IPS DF 6.9 (cell line): ENCODE measurements around the gene CCT6A.
A peak's percentile ranks its signal among the peaks of the same experiment; 100 is the strongest.
"Not testable (repeated sequence)": the region's sequence is repeated elsewhere in the genome, so short reads cannot be mapped to it uniquely, and the experiment has no call there.

Experiments used
- DNase-seq: peaks from one replicate; pipeline ENCODE4 v3.0.0-alpha.2; 2013; ENCODE audit warnings: low read depth, low spot score
- H3K27ac ChIP-seq: one replicate; pipeline ENCODE4 v1.5.1; 2013; ENCODE audit warnings: low read length, control low read depth
- H3K27me3 ChIP-seq: 2 replicates; pipeline ENCODE4 v1.6.1; 2013; ENCODE audit warnings: mild to moderate bottlenecking, low read length; ENCODE audit not compliant: control insufficient read depth, insufficient read depth
- H3K36me3 ChIP-seq: 2 replicates; pipeline ENCODE4 v1.6.1; 2013; ENCODE audit warnings: low read length; ENCODE audit not compliant: control insufficient read depth, insufficient read depth
- H3K4me1 ChIP-seq: 2 replicates; pipeline ENCODE4 v1.6.1; 2013; ENCODE audit warnings: low read length; ENCODE audit not compliant: control insufficient read depth, insufficient read depth
- H3K4me3 ChIP-seq: 2 replicates; pipeline ENCODE4 v1.5.1; 2013; ENCODE audit warnings: mild to moderate bottlenecking, low read length
- H3K9me3 ChIP-seq: 2 replicates; pipeline ENCODE4 v1.6.1; 2013; ENCODE audit warnings: low read length, inconsistent platforms; ENCODE audit not compliant: control insufficient read depth, insufficient read depth
- WGBS: extraction: QIAGEN DNeasy Blood & Tissue Kit; methylation state at CpG from one replicate; pipeline ENCODE4 v1.1.7; 2013; ENCODE audit warnings: mixed read lengths, missing lambda C conversion rate; ENCODE audit not compliant: insufficient read length, insufficient coverage; 5-methylcytosine and 5-hydroxymethylcytosine counted together

Gene CCT6A

GRCh38 chr7:56051053-56051338 lies 569 bp upstream of the CCT6A start:
- peak overlapping the region; percentile 100 for H3K4me3 ChIP-seq
- H3K27ac ChIP-seq, result no peak overlapping the region
- no peaks in the 10 kb centered on the region for H3K9me3 ChIP-seq
- H3K4me1 ChIP-seq, result no peaks in the 10 kb centered on the region
- WGBS, result no CpG with 5 or more reads among the region's 9 CpGs
- H3K27me3 ChIP-seq, result no peaks in the 10 kb centered on the region
- DNase-seq, result no peak
- peaks cover 4% of the 10 kb centered on the region; the same call in 1 of the 2 replicates for H3K36me3 ChIP-seq

- H3K27ac ChIP-seq, result no peak overlapping the region
- DNase-seq, result no peak
- H3K4me3 ChIP-seq, result no peak overlapping the region
- no peaks in the 10 kb centered on the region for H3K27me3 ChIP-seq
- no peaks in the 10 kb centered on the region for H3K4me1 ChIP-seq
- peaks cover 12% of the 10 kb centered on the region; the same call in 1 of the 2 replicates for H3K36me3 ChIP-seq
- WGBS, result no CpG with 5 or more reads among the region's 9 CpGs
- no peaks in the 10 kb centered on the region for H3K9me3 ChIP-seq
These were observed 1.8 kb downstream of the CCT6A start for GRCh38 chr7:56053379-56053778.

- Histone ChIP-seq H3K9me3 (no peaks in the 10 kb centered on the region), H3K4me3 (no peak overlapping the region), H3K36me3 (peaks cover 14% of the 10 kb centered on the region), H3K27ac (no peak overlapping the region), H3K27me3 (no peaks in the 10 kb centered on the region), H3K4me1 (no peaks in the 10 kb centered on the region)
- DNase-seq, result no peak
- no CpG with 5 or more reads among the region's 2 CpGs for WGBS
These were observed 2.4 kb downstream of the CCT6A start for GRCh38 chr7:56053993-56054392.

DNA sequence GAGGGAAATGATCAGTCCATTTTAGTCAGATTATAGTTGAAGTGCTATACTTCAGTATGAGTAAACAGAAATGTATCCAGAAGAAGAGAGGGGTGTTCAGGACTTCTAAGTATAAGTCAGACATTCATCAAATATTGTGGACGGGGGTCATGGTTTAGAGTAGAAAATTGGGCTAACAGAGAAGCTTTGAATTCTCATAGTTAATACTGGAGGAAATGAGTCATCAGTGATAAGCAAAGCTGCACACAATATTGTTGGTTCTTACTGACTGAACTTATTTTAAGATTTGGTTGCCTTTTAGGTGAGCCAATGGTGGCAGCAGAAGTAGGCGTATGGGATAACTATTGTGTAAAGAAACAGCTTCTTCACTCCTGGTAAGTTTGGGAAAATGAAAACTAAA lies 10.8 kb downstream of the CCT6A start:
- no CpG with 5 or more reads among the region's 2 CpGs for WGBS

GRCh38 chr7:56063500-56063881 lies 11.9 kb downstream of the CCT6A start:
- WGBS, result no CpG with 5 or more reads among the region's 7 CpGs
- Histone ChIP-seq H3K27me3 (no peaks in the 10 kb centered on the region), H3K9me3 (no peaks in the 10 kb centered on the region), H3K36me3 (peaks cover 3% of the 10 kb centered on the region), H3K27ac (no peak overlapping the region), H3K4me3 (no peak overlapping the region), H3K4me1 (no peaks in the 10 kb centered on the region)
- DNase-seq, result no peak

More for the DNA sequence above, 10.8 kb downstream of the CCT6A start:
- Histone ChIP-seq H3K4me3 (no peak overlapping the region), H3K4me1 (no peaks in the 10 kb centered on the region), H3K36me3 (peaks cover 9% of the 10 kb centered on the region), H3K27me3 (no peaks in the 10 kb centered on the region), H3K27ac (no peak overlapping the region), H3K9me3 (no peaks in the 10 kb centered on the region)
- DNase-seq, result no peak

- no peaks in the 10 kb centered on the region for H3K9me3 ChIP-seq
- H3K4me1 ChIP-seq, result no peaks in the 10 kb centered on the region
- no peak within 1 kb of the TSS for H3K27ac ChIP-seq
- H3K36me3 ChIP-seq, result peaks cover 5% of the 10 kb centered on the region
- no CpG with 5 or more reads among the region's 49 CpGs for WGBS
- no peaks in the 10 kb centered on the region for H3K27me3 ChIP-seq
- peak within 1 kb of the TSS; percentile 84 for H3K4me3 ChIP-seq
- peak; percentile 76 for DNase-seq
These were observed 12.5 kb downstream of the CCT6A start, which contains the start of gene SUMF2 for GRCh38 chr7:56063882-56064625. SUMF2 (plus strand) TSS chr7:56064286; CDS start chr7:56064312, 26 bp downstream.

GRCh38 chr7:56066376-56066775 lies 14.8 kb downstream of the CCT6A start:
- DNase-seq, H3K27me3 ChIP-seq, H3K9me3 ChIP-seq, H3K27ac ChIP-seq, H3K4me3 ChIP-seq, H3K36me3 ChIP-seq, H3K4me1 ChIP-seq: not testable (repeated sequence)
- no CpG with 5 or more reads among the region's 13 CpGs for WGBS

- H3K36me3 ChIP-seq, result peaks cover 12% of the 10 kb centered on the region
- WGBS, result no CpG with 5 or more reads among the region's 19 CpGs
- no peaks in the 10 kb centered on the region for H3K27me3 ChIP-seq
- peak; percentile 68 for DNase-seq
- H3K9me3 ChIP-seq, result no peaks in the 10 kb centered on the region
- no peak overlapping the region for H3K4me3 ChIP-seq
- no peaks in the 10 kb centered on the region for H3K4me1 ChIP-seq
- H3K27ac ChIP-seq, result no peak overlapping the region
These were observed 22.8 kb downstream of the CCT6A start for GRCh38 chr7:56074371-56074791.

DNA sequence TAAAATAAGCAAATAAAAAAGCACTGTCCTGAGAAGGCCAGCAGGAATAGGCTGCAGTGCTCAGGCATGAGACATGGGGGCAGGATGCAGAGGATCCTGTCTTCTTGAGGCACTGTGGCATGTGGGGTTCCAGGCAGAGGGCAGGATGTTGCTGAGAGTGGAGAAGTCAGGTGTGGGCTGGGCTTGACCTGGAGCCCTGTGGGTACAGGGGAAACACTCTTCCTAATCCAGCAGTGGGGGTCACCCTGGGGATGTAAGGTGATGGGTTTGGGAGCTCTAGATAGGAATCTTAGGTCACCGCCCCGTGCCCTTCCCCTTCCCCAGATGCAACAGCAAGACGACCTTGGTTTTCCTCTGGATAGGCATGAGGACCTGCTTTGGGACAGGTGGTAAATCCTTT lies 26.1 kb downstream of the CCT6A start:
- Histone ChIP-seq H3K27ac (no peak overlapping the region), H3K27me3 (no peaks in the 10 kb centered on the region), H3K4me3 (no peak overlapping the region), H3K9me3 (no peaks in the 10 kb centered on the region), H3K4me1 (no peaks in the 10 kb centered on the region), H3K36me3 (peaks cover 15% of the 10 kb centered on the region)
- DNase-seq, result no peak
- WGBS, result no CpG with 5 or more reads among the region's 3 CpGs

GRCh38 chr7:56078196-56078595 lies 26.6 kb downstream of the CCT6A start:
- no CpG with 5 or more reads among the region's 16 CpGs for WGBS
- no peaks in the 10 kb centered on the region for H3K27me3 ChIP-seq
- H3K27ac ChIP-seq, result no peak overlapping the region
- H3K36me3 ChIP-seq, result peaks cover 11% of the 10 kb centered on the region
- no peaks in the 10 kb centered on the region for H3K9me3 ChIP-seq
- H3K4me3 ChIP-seq, result no peak overlapping the region
- no peaks in the 10 kb centered on the region for H3K4me1 ChIP-seq
- no peak for DNase-seq
